Spleen (tissue), 11 donors: ENCODE results near the gene RFX4. TPM values are rescaled to one million over a fixed set of nuclear protein-coding genes. Genes with fewer than 3 reads are reported as not detected.

Experiments
- DNase-seq: peaks from one replicate; pipeline ENCODE4 v3.0.0-alpha.2; 2020
- H3K27ac ChIP-seq, 8 donors: fragments of 200-600 bp; sonication (generic) in 7 of 8; 1 replicate in 4 of 8; 2 replicates in 4 of 8; pipeline versions ENCODE4 v1.5.0 to v1.8.0; 2016 to 2021; ENCODE audit warnings: inconsistent platforms in 4 of 8, mild to moderate bottlenecking in 4 of 8, moderate library complexity in 1 of 8
- H3K27me3 ChIP-seq, 7 donors: fragments of 200-600 bp; sonication (generic) in 6 of 7; replicated peaks in 1 of 7; 1 replicate in 4 of 7; 2 replicates in 3 of 7; pipeline versions ENCODE4 v1.5.0 to v1.8.0; 2016 to 2021; ENCODE audit warnings: inconsistent platforms in 3 of 7, mild to moderate bottlenecking in 1 of 7
- H3K36me3 ChIP-seq, 6 donors: fragments of 200-600 bp; sonication (generic) in 5 of 6; 1 replicate in 4 of 6; 2 replicates in 2 of 6; pipeline versions ENCODE4 v1.5.0 to v1.8.0; 2016 to 2021; ENCODE audit warnings: inconsistent platforms in 2 of 6
- H3K4me1 ChIP-seq, 6 donors: fragments of 200-600 bp; sonication (generic) in 5 of 6; 1 replicate in 3 of 6; 2 replicates in 3 of 6; pipeline versions ENCODE4 v1.5.0 to v1.8.0; 2016 to 2021; ENCODE audit warnings: inconsistent platforms in 3 of 6
- H3K4me3 ChIP-seq, 8 donors: fragments of 200-600 bp; sonication (generic) in 7 of 8; 1 replicate in 4 of 8; 2 replicates in 4 of 8; pipeline versions ENCODE4 v1.5.0 to v1.8.0; 2016 to 2021; ENCODE audit warnings: inconsistent platforms in 4 of 8, mild to moderate bottlenecking in 4 of 8, moderate library complexity in 2 of 8
- H3K9me3 ChIP-seq, 8 donors: fragments of 200-600 bp; sonication (generic) in 7 of 8; 1 replicate in 4 of 8; 2 replicates in 4 of 8; pipeline versions ENCODE4 v1.5.0 to v1.8.0; 2016 to 2021; ENCODE audit warnings: inconsistent platforms in 4 of 8
- CTCF ChIP-seq, 11 experiments: fragments of 200-600 bp in 7 of 11; fragments of 450-650 bp in 4 of 11; sonication (generic) in 4 of 11; IDR thresholded peaks in 8 of 11; conservative IDR thresholded peaks in 3 of 11; 1 replicate in 7 of 11; 2 replicates in 4 of 11; pipeline versions ENCODE4 v1.4.0 to v1.8.0; 2016 to 2021; ENCODE audit warnings: antibody characterized with exemption in 11 of 11, inconsistent platforms in 4 of 11, mild to moderate bottlenecking in 1 of 11
- POLR2A ChIP-seq, 3 donors: fragments of 450-650 bp; IDR thresholded peaks; one replicate each; pipeline ENCODE4 v1.5.1; 2017; ENCODE audit warnings: antibody characterized with exemption in 3 of 3, mild to moderate bottlenecking in 1 of 3
- POLR2AphosphoS5 ChIP-seq, 3 donors: sonication (generic); formaldehyde crosslinking; IDR thresholded peaks; one replicate each; pipeline ENCODE4 v1.5.1; 2017; ENCODE audit warnings: antibody characterized with exemption in 3 of 3
- WGBS, 5 donors: extraction: QIAGEN DNeasy Blood & Tissue Kit in 3 of 5; methylation state at CpG; one replicate each; pipeline versions ENCODE4 v1.1.5 to v1.1.7; 2013 to 2018; 5-methylcytosine and 5-hydroxymethylcytosine counted together
- intact Hi-C: fragments of 100-400 bp; cut with DNase I; formaldehyde crosslinking; loops from one replicate; pipeline ENCODE4 v1.15.0; 2023; ENCODE audit warnings: low total_unique reads
- polyA plus RNA-seq, 3 donors: library from polyadenylated mRNA; stranded (reverse); fragments of 200-250 nt; gene quantifications; one replicate each; pipeline ENCODE4 v1.2.1, GENCODE V29; 2013
- total RNA-seq, 7 donors: library from RNA; depleted of rRNA in 3 of 7; stranded (reverse); fragments of >200 nt in 3 of 7; fragmentation: NEBNext Ultra II Directional in 4 of 7; extraction: Animal tissue kit (Norgen Biotek cat#: 25700) in 4 of 7; gene quantifications; one replicate each; pipeline versions ENCODE4 v1.1.0 to v1.2.1, GENCODE V29; 2016 to 2021
- donor health status: healthy with polysubstance abuse.
- donor health status: DM: no; HTN: no; CAD: no; lungs with moderate emphysema.
- donor health status: DM: no; HTN: no; CAD: no.
- donor health status: Bipolar disorder and iron deficiency.
- donor health status: healthy.
- donor health status: DM: no; HTN: no; CAD: no.
- donor health status: DM: yes; HTN: yes; CAD: no.

The RFX4 gene
- total and polyA plus RNA-seq, 10 donors: not detected

DNA sequence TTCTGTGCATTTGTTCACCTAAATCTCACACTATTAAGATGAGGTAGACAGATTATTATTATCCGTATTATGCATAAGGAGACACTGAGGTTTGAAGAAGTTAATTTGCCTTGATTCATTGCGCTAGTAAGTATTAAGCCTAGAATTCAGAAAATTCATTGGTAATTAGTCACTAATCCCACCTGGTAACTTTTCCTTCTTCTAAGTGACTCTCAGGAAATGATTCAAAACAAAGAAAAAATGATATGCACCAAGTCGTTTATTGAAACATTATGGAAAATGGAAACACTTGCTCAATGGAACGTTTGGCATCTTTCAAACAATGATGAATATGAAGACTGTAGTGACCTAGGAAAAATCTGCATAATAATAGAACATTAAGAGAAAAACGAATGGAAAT is 15.2 kb downstream of the RFX4 start:
- H3K9me3 ChIP-seq: no peaks in the 10 kb centered on the region
- H3K27me3 ChIP-seq: peaks cover 0 to 49% (median 9%) of the 10 kb centered on the region in 7 donors
- no peak overlapping the region for H3K4me3 ChIP-seq
- H3K36me3 ChIP-seq: no peaks in the 10 kb centered on the region
- no peaks in the 10 kb centered on the region for H3K4me1 ChIP-seq
- no peak overlapping the region for H3K27ac ChIP-seq
- no peak for TF ChIP-seq CTCF (IDR thresholded peaks at IDR 0.05 in 8 of 11, conservative IDR thresholded peaks at IDR 0.05 in 3 of 11)
- TF ChIP-seq POLR2AphosphoS5 (IDR thresholded peaks at IDR 0.05): no peak
- no peak for TF ChIP-seq POLR2A (IDR thresholded peaks at IDR 0.05)
- intact Hi-C loops: no loop called here
- WGBS, 5 donors: 54 to 63% (median 55%) methylated on average over 5 of the region's 5 CpGs
- DNase-seq: no peak

DNA sequence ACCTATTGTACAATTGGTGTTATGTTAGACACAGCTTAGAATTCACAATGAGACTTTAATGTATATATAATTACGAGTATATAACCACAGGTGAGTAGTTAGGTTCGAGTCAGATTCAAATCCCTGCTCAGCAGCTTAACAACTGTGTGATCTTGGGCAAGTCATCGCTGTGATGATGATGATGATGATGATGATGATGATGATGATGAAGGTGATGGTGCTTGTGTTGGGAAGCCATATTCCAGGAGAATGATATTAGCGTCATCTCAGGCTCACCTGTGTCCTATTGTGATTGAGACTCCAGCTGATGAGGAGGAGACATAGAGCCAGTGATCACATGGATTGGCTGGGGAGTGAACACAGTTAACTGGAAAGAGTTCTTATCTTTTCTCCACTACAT is 16.5 kb downstream of the RFX4 start:
- H3K9me3 ChIP-seq: no peaks in the 10 kb centered on the region
- intact Hi-C loops: no loop called here

DNA sequence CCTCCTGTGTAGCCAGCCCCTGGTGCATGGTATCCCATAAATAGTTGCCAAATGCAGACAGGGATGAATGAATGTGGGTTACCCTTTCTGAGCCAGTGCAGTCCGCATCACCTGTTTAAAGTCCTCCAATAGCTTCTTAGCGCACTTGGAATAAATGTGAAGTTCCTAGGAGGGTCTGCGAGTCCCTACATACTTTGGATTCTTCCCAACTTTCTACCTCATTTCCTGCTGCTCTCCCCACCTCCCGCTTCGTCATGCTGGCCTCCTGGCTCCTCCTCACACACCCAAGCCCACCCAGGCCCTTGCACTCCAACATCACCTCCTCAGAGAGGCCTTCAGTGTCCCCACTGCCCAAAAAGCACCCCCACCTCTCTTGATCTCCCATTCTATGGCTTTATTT is 17.7 kb downstream of the RFX4 start:
- no peaks in the 10 kb centered on the region for H3K4me1 ChIP-seq
- TF ChIP-seq POLR2A (IDR thresholded peaks at IDR 0.05): no peak
- TF ChIP-seq CTCF (IDR thresholded peaks at IDR 0.05 in 8 of 11, conservative IDR thresholded peaks at IDR 0.05 in 3 of 11): no peak
- TF ChIP-seq POLR2AphosphoS5 (IDR thresholded peaks at IDR 0.05): no peak
- no peak overlapping the region for H3K4me3 ChIP-seq
- 67 to 91% (median 77%) methylated on average over 5 of the region's 5 CpGs for WGBS, 5 donors
- no peaks in the 10 kb centered on the region for H3K36me3 ChIP-seq
- H3K27me3 ChIP-seq: peaks cover 0 to 29% (median 2%) of the 10 kb centered on the region in 7 donors
- no peaks in the 10 kb centered on the region for H3K9me3 ChIP-seq
- DNase-seq: no peak
- H3K27ac ChIP-seq: no peak overlapping the region
- intact Hi-C loops: no loop called here

More for the DNA sequence above, 16.5 kb downstream of the RFX4 start:
- Histone ChIP-seq H3K27ac (no peak overlapping the region), H3K27me3 (peaks cover 0 to 39% (median 5%) of the 10 kb centered on the region in 7 donors), H3K4me3 (no peak overlapping the region), H3K4me1 (no peaks in the 10 kb centered on the region), H3K36me3 (no peaks in the 10 kb centered on the region)
- WGBS, 5 donors: 78 to 95% (median 90%) methylated on average over 4 of the region's 4 CpGs
- no peak for DNase-seq
- no peak for TF ChIP-seq POLR2AphosphoS5 (IDR thresholded peaks at IDR 0.05)
- TF ChIP-seq CTCF (IDR thresholded peaks at IDR 0.05 in 8 of 11, conservative IDR thresholded peaks at IDR 0.05 in 3 of 11): no peak
- TF ChIP-seq POLR2A (IDR thresholded peaks at IDR 0.05): no peak

DNA sequence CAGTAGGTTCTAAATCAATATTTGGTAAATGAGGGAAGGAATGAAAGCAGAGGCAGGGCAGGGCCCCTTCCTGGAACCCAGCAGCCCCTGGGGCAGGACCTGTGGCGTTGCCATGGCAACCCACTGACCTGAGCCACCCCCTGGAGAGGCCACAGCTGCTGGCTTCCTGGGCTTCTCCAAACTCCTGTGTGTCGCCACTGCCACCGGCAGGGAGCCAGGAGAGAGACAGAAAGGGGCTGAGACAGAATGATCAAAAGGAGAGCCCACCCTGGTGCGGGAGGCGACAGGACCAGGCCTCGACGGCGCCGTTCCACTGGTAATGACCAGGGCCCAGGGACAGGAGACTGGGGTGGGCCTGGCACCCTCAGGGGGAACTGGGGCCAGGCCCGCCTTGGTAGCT is 18.2 kb downstream of the RFX4 start:
- no peak for DNase-seq
- no peaks in the 10 kb centered on the region for H3K36me3 ChIP-seq
- H3K27ac ChIP-seq: no peak overlapping the region
- peaks cover 0 to 28% (median 0%) of the 10 kb centered on the region in 7 donors for H3K27me3 ChIP-seq
- WGBS, 5 donors: 74 to 92% (median 85%) methylated on average over 10 of the region's 10 CpGs
- intact Hi-C loops: no loop called here
- TF ChIP-seq POLR2AphosphoS5 (IDR thresholded peaks at IDR 0.05) (no peak), CTCF (IDR thresholded peaks at IDR 0.05 in 8 of 11, conservative IDR thresholded peaks at IDR 0.05 in 3 of 11) (no peak)
- no peaks in the 10 kb centered on the region for H3K9me3 ChIP-seq
- no peaks in the 10 kb centered on the region for H3K4me1 ChIP-seq
- no peak overlapping the region for H3K4me3 ChIP-seq
